Upper lobe of left lung (tissue), 4 donors: Measurements from ENCODE around the gene PLIN4.

Experiments used
- CTCF ChIP-seq, 6 experiments: fragments of 450-650 bp in 4 of 6; fragments of 200-600 bp in 2 of 6; sonication (generic) in 2 of 6; IDR thresholded peaks; one replicate each; pipeline ENCODE4 v1.5.1; 2016 to 2019; ENCODE audit warnings: antibody characterized with exemption in 6 of 6
- EP300 ChIP-seq, 4 donors: sonication (generic); formaldehyde crosslinking; IDR thresholded peaks; one replicate each; pipeline ENCODE4 v1.5.1; 2017; ENCODE audit warnings: antibody characterized with exemption in 4 of 4, control low read depth in 2 of 4
- POLR2A ChIP-seq, 4 donors: fragments of 450-650 bp; IDR thresholded peaks; one replicate each; pipeline ENCODE4 v1.5.1; 2016 to 2017; ENCODE audit warnings: antibody characterized with exemption in 4 of 4, mild to moderate bottlenecking in 2 of 4
- POLR2AphosphoS5 ChIP-seq, 2 donors: sonication (generic); formaldehyde crosslinking; IDR thresholded peaks; one replicate each; pipeline ENCODE4 v1.5.1; 2017; ENCODE audit warnings: antibody characterized with exemption in 2 of 2

GRCh38 chr19:4510435-4511255 is 7.6 kb downstream of the PLIN4 start:
- no peak for TF ChIP-seq CTCF (IDR thresholded peaks at IDR 0.05)
- TF ChIP-seq POLR2A (IDR thresholded peaks at IDR 0.05) = no peak
- no peak for TF ChIP-seq POLR2AphosphoS5 (IDR thresholded peaks at IDR 0.05)
- TF ChIP-seq EP300 (IDR thresholded peaks at IDR 0.05) = no peak
